ENCODE measurements around the gene PROSER2.
"Not testable (repeated sequence)": the region's sequence is repeated elsewhere in the genome, so short reads cannot be mapped to it uniquely, and the experiment has no call there.

Gene PROSER2

DNA sequence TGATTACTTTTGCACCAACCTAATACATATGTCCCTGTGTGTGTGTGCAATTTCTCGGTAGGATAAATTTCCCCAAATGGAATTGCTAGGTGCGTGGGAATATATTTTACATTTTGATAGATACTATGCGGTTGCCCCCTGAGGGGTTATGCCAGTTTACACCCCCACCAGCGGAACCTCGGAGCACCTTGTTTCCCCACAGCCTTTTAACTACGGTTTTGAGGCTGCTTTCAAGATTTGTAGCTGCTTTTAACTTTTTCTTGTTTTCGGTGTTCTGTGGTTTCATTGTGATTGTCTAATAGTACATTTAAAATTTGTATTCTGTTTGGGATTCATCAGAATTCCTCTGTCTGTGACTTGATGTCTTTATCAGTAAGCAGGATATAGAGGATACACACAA is 22.0 kb downstream of the PROSER2 start:
- no peak overlapping the region for H3K4me3 ChIP-seq (replicated peaks; ENCODE audit: low read depth, low read length)
- no peak for DNase-seq (ENCODE audit: low read depth)
- no peak for TF ChIP-seq CTCF (IDR thresholded peaks at IDR 0.05; ENCODE audit: low read length, missing control alignments)

DNA sequence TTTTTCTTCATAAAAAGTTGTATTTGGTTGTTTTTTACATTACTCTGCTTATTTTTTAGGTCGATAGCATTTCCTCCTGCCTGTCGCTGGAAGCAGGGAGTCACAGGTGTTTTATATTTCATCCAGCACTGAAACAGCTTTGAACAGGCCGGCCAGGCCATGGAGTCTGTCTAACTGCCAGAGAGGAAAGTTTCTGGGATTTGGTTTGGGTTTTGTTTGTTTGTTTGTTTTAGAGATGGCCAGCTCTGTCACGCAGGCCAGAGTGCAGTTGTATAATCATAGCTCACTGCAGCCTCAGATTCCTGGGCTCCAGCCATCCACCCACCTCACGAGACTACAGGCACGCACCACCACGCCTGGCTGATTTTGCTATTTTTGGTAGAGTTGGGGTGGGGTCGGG is 23.4 kb downstream of the PROSER2 start:
- DNase-seq (ENCODE audit: low read depth), result no peak
- no peak for TF ChIP-seq CTCF (IDR thresholded peaks at IDR 0.05; ENCODE audit: low read length, missing control alignments)
- H3K4me3 ChIP-seq (replicated peaks; ENCODE audit: low read depth, low read length), result no peak overlapping the region

GRCh38 chr10:11849277-11849676 is 26.1 kb downstream of the PROSER2 start:
- DNase-seq (ENCODE audit: low read depth), result no peak
- no peak for TF ChIP-seq CTCF (IDR thresholded peaks at IDR 0.05; ENCODE audit: low read length, missing control alignments)
- no peak overlapping the region for H3K4me3 ChIP-seq (replicated peaks; ENCODE audit: low read depth, low read length)

GRCh38 chr10:11849911-11850310 is 26.8 kb downstream of the PROSER2 start:
- no peak overlapping the region for H3K4me3 ChIP-seq (replicated peaks; ENCODE audit: low read depth, low read length)
- peak; percentile 27 for DNase-seq (ENCODE audit: low read depth)
- no peak for TF ChIP-seq CTCF (IDR thresholded peaks at IDR 0.05; ENCODE audit: low read length, missing control alignments)

- H3K4me3 ChIP-seq (replicated peaks; ENCODE audit: low read depth, low read length), result no peak overlapping the region
- no peak for DNase-seq (ENCODE audit: low read depth)
- TF ChIP-seq CTCF (IDR thresholded peaks at IDR 0.05; ENCODE audit: low read length, missing control alignments), result no peak
These were observed 28.8 kb downstream of the PROSER2 start for GRCh38 chr10:11851910-11852309.

DNA sequence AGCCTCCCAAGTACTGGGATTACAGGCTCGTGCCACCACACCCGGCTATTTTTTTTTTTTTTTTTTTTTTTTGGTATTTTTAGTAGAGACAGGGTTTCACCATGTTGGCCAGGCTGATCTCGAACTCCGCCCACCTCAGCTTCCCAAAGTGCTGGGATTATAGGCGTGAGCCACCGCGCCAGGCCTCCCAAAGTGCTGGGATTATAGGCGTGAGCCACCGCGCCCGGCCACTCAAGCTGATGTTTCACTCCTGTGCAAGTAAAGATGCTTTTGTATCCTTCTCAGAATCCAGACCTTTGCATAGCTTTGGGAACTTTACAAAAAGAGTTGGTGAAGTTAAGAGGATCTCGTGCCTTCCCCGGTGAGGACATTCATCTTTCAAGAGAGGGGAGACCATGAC is 29.5 kb downstream of the PROSER2 start:
- not testable (repeated sequence) for DNase-seq (ENCODE audit: low read depth); H3K4me3 ChIP-seq (replicated peaks; ENCODE audit: low read depth, low read length)

GRCh38 chr10:11853468-11853867 is 30.3 kb downstream of the PROSER2 start:
- TF ChIP-seq CTCF (IDR thresholded peaks at IDR 0.05; ENCODE audit: low read length, missing control alignments), result peak; percentile 6
- DNase-seq (ENCODE audit: low read depth), result no peak
- H3K4me3 ChIP-seq (replicated peaks; ENCODE audit: low read depth, low read length), result no peak overlapping the region

DNA sequence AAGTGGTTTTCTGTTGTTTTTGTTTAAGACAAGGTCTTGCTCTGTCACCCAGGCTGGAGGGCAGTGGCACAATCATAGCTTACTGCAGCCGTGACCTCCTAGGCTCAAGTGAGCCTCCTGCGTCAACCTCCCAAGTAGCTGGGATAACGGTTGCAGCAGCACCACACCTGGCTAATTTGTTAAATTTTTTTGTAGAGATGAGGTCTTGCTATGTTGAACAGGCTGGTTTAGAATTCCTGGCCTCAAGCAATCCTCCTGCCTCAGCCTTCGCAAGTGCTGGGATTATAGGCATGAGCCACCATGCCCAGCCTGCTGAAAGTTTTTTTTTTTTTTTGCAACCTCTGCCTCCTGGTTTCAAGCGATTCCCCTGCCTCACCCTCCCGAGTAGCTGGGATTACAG is 31.1 kb downstream of the PROSER2 start:
- TF ChIP-seq CTCF (IDR thresholded peaks at IDR 0.05; ENCODE audit: low read length, missing control alignments), result no peak
- H3K4me3 ChIP-seq (replicated peaks; ENCODE audit: low read depth, low read length), result no peak overlapping the region
- no peak for DNase-seq (ENCODE audit: low read depth)

Measured in fibroblast of pulmonary artery (primary cell).